ENCODE measurements around the gene RPS6KA1. TPM values are rescaled to one million over a fixed set of nuclear protein-coding genes. Genes with fewer than 3 reads are reported as not detected.

The RPS6KA1 gene
- total and polyA plus RNA-seq, 9 of the 15 experiments (the other 6 are each of a cell fraction or from before 2014, with no cell fraction given): 2.4 to 61.0 (median 35.5) TPM

GRCh38 chr1:26598890-26599289, 69.3 kb downstream of the RPS6KA1 start:
- Histone ChIP-seq H3K36me3 (ENCODE audit: control insufficient read depth, insufficient read depth, low read length) (no peaks in the 10 kb centered on the region), H3K9me3 (replicated peaks; ENCODE audit: control insufficient read depth, insufficient read depth, low read depth, low read length) (no peaks in the 10 kb centered on the region), H3K4me3 (no peak overlapping the region), H3K27ac (ENCODE audit: extremely low read depth, low read depth, low read length) (no peak overlapping the region), H3K27me3 (ENCODE audit: control insufficient read depth in 2 of 2, insufficient read depth in 2 of 2, low read length in 2 of 2) (no peaks in the 10 kb centered on the region), H3K9me1 (ENCODE audit: control insufficient read depth, insufficient read depth, low read length) (no peaks in the 10 kb centered on the region), H3K79me2 (ENCODE audit: control insufficient read depth, insufficient read depth, low read length) (no peaks in the 10 kb centered on the region), H3K4me2 (ENCODE audit: insufficient read depth, low read length) (no peak overlapping the region), H4K20me1 (replicated peaks; ENCODE audit: control insufficient read depth, insufficient read depth, low read length) (no peaks in the 10 kb centered on the region), H3K9ac (ENCODE audit: insufficient read depth in 1 of 2, low read depth in 2 of 2, low read length in 2 of 2) (peak overlapping the region; percentile 2 to 32; a peak in 2 of 4 replicates), H3K4me1 (replicated peaks in 1 of 2; ENCODE audit: control insufficient read depth in 2 of 2, insufficient read depth in 2 of 2, low read length in 2 of 2) (peaks cover 9 to 22% of the 10 kb centered on the region in 2 experiments; a peak in 4 of 5 replicates), H2AFZ (ENCODE audit: low read depth, low read length) (peak overlapping the region; percentile 75)
- BruUV-seq (replicated peaks): no TSS peak
- ChIA-PET CTCF (ENCODE audit: low intra/inter-chr PET ratio) (interaction anchor here (1.0 kb wide), 1 partner anchor 190 kb away, joined by 4 read pairs; no protein-coding TSS in a partner anchor), POLR2A (interaction anchor here (0.6 to 2.4 kb wide), 16 partner anchors 12 to 256 kb away, joined by 3 to 10 read pairs (median 4); partner anchors contain the start of gene ARID1A)
- DNase-seq (ENCODE audit: extremely low read depth in 1 of 4, low spot score in 3 of 4): no peak
- ATAC-seq: peak; percentile 24; the same call in 2 of the 3 replicates
- in situ Hi-C loops (cut with MboI) (no loop called here), intact Hi-C loops (cut with micrococcal nuclease) (loop anchor here (5.0 kb wide), 1 partner anchor 97 kb away; no protein-coding TSS in a partner anchor)
- FAIRE-seq: no peak
- WGBS (ENCODE audit: insufficient coverage, low coverage, missing lambda C conversion rate): 6% methylated on average over 3 of the region's 3 CpGs
- peak; percentile 50; the same call in 1 of the 2 replicates for TF ChIP-seq SPI1 (IDR thresholded peaks at IDR 0.05; ENCODE audit: borderline replicate concordance, low read depth, low read length)
- TF ChIP-seq MEIS2 (IDR thresholded peaks at IDR 0.05; ENCODE audit: partially characterized antibody): peak; percentile 1
- TF ChIP-seq HDAC8 (tag; IDR thresholded peaks at IDR 0.05): no peak
- TF ChIP-seq HMBOX1 (IDR thresholded peaks at IDR 0.05): peak; percentile 69
